Caco-2 (cell line): ENCODE data around the gene HEATR5A. TPM values are rescaled to one million over a fixed set of nuclear protein-coding genes. Genes with fewer than 3 reads are reported as not detected.

Experiments used
- BruUV-seq: library from RNA; stranded (reverse); fragments of 400-500 nt; replicated peaks from 2 replicates; lab custom pipeline; 2021; lab: Mats Ljungman, UMichigan
- CTCF ChIA-PET: fragments of 300-600 bp; sonication (Branson Sonifier 250); formaldehyde crosslinking; loops from one replicate; lab custom pipeline; 2022; ENCODE audit warnings: antibody characterized with exemption; lab: Charles Lee
- POLR2A ChIA-PET: fragments of 300-600 bp; sonication (Branson Sonifier 250); formaldehyde crosslinking; loops from one replicate; lab custom pipeline; 2022; ENCODE audit warnings: antibody characterized with exemption; lab: Charles Lee
- DNase-seq, 2 experiments: peaks; one replicate each; pipeline versions ENCODE4 v3.0.0 to v3.0.0-alpha.2; 2020 to 2022
- H3K27me3 ChIP-seq: replicated peaks from 2 replicates; pipeline ENCODE4 v1.6.0; 2011; ENCODE audit warnings: low read length; ENCODE audit not compliant: control insufficient read depth, insufficient read depth
- H3K36me3 ChIP-seq: 2 replicates; pipeline ENCODE4 v1.5.1; 2011; ENCODE audit warnings: low read length; ENCODE audit not compliant: control insufficient read depth, insufficient read depth
- H3K4me1 ChIP-seq: fragments of 250-450 bp; sonication (Bioruptor Pico); 2 replicates; pipeline ENCODE4 v1.5.1; 2020; ENCODE audit warnings: mild to moderate bottlenecking
- H3K4me3 ChIP-seq: 2 replicates; pipeline ENCODE4 v1.5.1; 2011; ENCODE audit warnings: low read depth, mild to moderate bottlenecking, control low read depth, low read length
- H3K9me3 ChIP-seq: fragments of 250-450 bp; sonication (Bioruptor Pico); 2 replicates; pipeline ENCODE4 v1.5.1; 2020; ENCODE audit warnings: mild to moderate bottlenecking, moderate library complexity
- H3K27ac Mint-ChIP-seq: one replicate; pipeline ENCODE4 v1.8.0; 2022; ENCODE audit warnings: mixed read lengths; ENCODE audit not compliant: unreplicated experiment
- H3K27me3 Mint-ChIP-seq: one replicate; pipeline ENCODE4 v1.8.0; 2022; ENCODE audit warnings: mixed read lengths; ENCODE audit not compliant: insufficient read depth, unreplicated experiment
- H3K36me3 Mint-ChIP-seq: one replicate; pipeline ENCODE4 v1.8.0; 2022; ENCODE audit warnings: mild to moderate bottlenecking, mixed read lengths; ENCODE audit not compliant: insufficient read depth, unreplicated experiment
- H3K4me1 Mint-ChIP-seq: one replicate; pipeline ENCODE4 v1.8.0; 2022; ENCODE audit warnings: low read depth, mixed read lengths; ENCODE audit not compliant: unreplicated experiment
- H3K4me3 Mint-ChIP-seq: one replicate; pipeline ENCODE4 v1.8.0; 2022; ENCODE audit warnings: mild to moderate bottlenecking, moderate library complexity, mixed read lengths; ENCODE audit not compliant: unreplicated experiment
- H3K9me3 Mint-ChIP-seq: one replicate; pipeline ENCODE4 v1.8.0; 2022; ENCODE audit warnings: mixed read lengths; ENCODE audit not compliant: unreplicated experiment
- intact Hi-C: fragments of 100-400 bp; cut with micrococcal nuclease; formaldehyde crosslinking; loops from one replicate; pipeline ENCODE4 v1.10.0; 2022; ENCODE audit not compliant: unreplicated experiment
- total RNA-seq: library from RNA; stranded (reverse); gene quantifications from 2 replicates; pipeline ENCODE4 v1.2.3, GENCODE V29; 2022
- TF ChIP-seq, protein P1 (sequence below), 2 experiments: fragments of 200-600 bp in 1 of 2; IDR thresholded peaks; 1 replicate in 1 of 2; 2 replicates in 1 of 2; pipeline versions ENCODE4 v1.5.1 to v1.8.0; 2011 to 2022; ENCODE audit warnings: antibody characterized with exemption in 1 of 2, control low read depth in 1 of 2, inconsistent platforms in 1 of 2, low read depth in 1 of 2, low read length in 1 of 2, mild to moderate bottlenecking in 1 of 2, moderate library complexity in 1 of 2; ENCODE audit not compliant: insufficient read depth in 1 of 2, severe bottlenecking in 1 of 2, unreplicated experiment in 1 of 2

HEATR5A gene
- total RNA-seq, 1 experiment from 2014 or later = 55.6 TPM

DNA sequence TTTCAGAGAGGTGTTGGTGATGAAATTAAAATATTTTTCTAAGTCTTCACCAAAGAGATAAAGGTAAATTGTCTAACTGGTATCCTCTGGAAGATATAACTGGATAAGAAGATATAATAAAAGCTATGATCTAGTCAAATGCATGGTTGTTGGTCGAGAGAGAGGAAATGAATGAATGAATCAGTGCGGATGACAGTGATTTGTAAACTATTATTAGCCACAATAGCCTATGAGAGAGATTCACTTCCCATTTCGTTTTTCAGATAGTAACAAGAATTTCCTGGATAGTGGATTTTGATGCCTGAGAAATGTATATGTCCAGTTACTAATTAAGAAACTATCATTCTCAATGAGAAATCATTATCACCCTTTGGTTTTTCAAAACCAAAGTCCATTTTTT lies 63.1 kb downstream of the HEATR5A start:
- Mint-ChIP-seq H3K4me3 (no peak overlapping the region), H3K27ac (no peak overlapping the region), H3K27me3 (no peaks in the 10 kb centered on the region), H3K36me3 (peaks cover 21% of the 10 kb centered on the region), H3K9me3 (no peaks in the 10 kb centered on the region), H3K4me1 (no peaks in the 10 kb centered on the region)
- ChIA-PET CTCF (no interaction called here), POLR2A (no interaction called here)
- Histone ChIP-seq H3K9me3 (no peaks in the 10 kb centered on the region), H3K27me3 (no peaks in the 10 kb centered on the region), H3K4me3 (no peak overlapping the region), H3K36me3 (no peaks in the 10 kb centered on the region), H3K4me1 (no peaks in the 10 kb centered on the region)
- no peak for DNase-seq
- TF ChIP-seq, protein P1, sequence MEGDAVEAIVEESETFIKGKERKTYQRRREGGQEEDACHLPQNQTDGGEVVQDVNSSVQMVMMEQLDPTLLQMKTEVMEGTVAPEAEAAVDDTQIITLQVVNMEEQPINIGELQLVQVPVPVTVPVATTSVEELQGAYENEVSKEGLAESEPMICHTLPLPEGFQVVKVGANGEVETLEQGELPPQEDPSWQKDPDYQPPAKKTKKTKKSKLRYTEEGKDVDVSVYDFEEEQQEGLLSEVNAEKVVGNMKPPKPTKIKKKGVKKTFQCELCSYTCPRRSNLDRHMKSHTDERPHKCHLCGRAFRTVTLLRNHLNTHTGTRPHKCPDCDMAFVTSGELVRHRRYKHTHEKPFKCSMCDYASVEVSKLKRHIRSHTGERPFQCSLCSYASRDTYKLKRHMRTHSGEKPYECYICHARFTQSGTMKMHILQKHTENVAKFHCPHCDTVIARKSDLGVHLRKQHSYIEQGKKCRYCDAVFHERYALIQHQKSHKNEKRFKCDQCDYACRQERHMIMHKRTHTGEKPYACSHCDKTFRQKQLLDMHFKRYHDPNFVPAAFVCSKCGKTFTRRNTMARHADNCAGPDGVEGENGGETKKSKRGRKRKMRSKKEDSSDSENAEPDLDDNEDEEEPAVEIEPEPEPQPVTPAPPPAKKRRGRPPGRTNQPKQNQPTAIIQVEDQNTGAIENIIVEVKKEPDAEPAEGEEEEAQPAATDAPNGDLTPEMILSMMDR (IDR thresholded peaks at IDR 0.05; ENCODE audit: insufficient read depth in 1 of 2, low read depth in 1 of 2, low read length in 1 of 2, severe bottlenecking in 1 of 2, unreplicated experiment in 1 of 2) = no peak
- no TSS peak for BruUV-seq
- intact Hi-C loops = loop anchor here (5.0 kb wide), 1 partner anchor 230 kb away; no protein-coding TSS in a partner anchor

DNA sequence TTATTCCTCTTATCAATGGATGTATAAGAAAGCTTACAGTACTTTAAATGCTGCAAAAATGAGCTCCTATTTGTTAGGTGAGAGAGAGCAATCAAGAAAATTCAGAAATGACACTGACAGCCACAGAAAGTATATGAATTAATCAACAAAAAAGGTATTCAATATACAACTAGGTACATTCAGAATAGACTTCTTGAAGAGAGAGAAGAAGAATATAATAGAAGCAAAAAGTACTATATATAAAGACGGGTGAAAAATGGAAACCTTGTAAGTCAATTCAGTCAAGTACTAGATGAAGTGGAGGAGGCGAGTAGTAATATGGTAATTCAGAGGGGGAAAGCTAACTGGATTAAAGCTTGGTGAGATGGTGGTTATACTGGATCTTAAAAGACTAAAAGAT lies 74.3 kb downstream of the HEATR5A start:
- H3K27ac Mint-ChIP-seq = no peak overlapping the region
- H3K27me3 Mint-ChIP-seq = no peaks in the 10 kb centered on the region
- CTCF ChIA-PET = no interaction called here
- no peak for DNase-seq
- no peaks in the 10 kb centered on the region for H3K4me1 Mint-ChIP-seq
- Histone ChIP-seq H3K36me3 (no peaks in the 10 kb centered on the region), H3K9me3 (no peaks in the 10 kb centered on the region), H3K4me3 (no peak overlapping the region), H3K4me1 (no peaks in the 10 kb centered on the region), H3K27me3 (no peaks in the 10 kb centered on the region)
- intact Hi-C loops = no loop called here
- TF ChIP-seq, protein P1 (IDR thresholded peaks at IDR 0.05; ENCODE audit: insufficient read depth in 1 of 2, low read depth in 1 of 2, low read length in 1 of 2, severe bottlenecking in 1 of 2, unreplicated experiment in 1 of 2) = no peak
- peaks cover 16% of the 10 kb centered on the region for H3K36me3 Mint-ChIP-seq
- BruUV-seq = no TSS peak
- no peaks in the 10 kb centered on the region for H3K9me3 Mint-ChIP-seq
- no peak overlapping the region for H3K4me3 Mint-ChIP-seq
- POLR2A ChIA-PET = no interaction called here

DNA sequence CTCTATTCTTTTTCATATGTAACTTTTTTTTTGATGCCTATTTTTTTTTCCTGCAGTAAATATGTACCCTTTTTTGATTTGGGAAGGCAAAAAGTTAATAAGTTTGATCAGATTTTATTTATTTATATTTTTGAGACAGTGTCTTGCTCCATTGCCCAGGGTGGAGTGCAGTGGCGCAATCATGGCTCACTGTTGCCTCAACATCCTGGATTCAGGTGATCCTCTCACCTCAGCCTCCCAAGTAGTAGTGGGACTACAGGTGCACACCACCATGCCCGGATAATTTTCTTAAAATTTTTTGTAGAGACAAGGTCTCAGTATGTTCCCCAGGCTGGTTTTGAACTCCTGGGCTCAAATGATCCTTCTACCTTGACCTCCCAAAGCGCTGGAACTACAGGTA lies 79.1 kb downstream of the HEATR5A start:
- Histone ChIP-seq H3K27me3 (no peaks in the 10 kb centered on the region), H3K4me1 (no peaks in the 10 kb centered on the region), H3K9me3 (no peaks in the 10 kb centered on the region), H3K4me3 (no peak overlapping the region), H3K36me3 (no peaks in the 10 kb centered on the region)
- no peaks in the 10 kb centered on the region for H3K27me3 Mint-ChIP-seq
- ChIA-PET POLR2A (no interaction called here), CTCF (no interaction called here)
- no peaks in the 10 kb centered on the region for H3K9me3 Mint-ChIP-seq
- H3K4me1 Mint-ChIP-seq = no peaks in the 10 kb centered on the region
- H3K4me3 Mint-ChIP-seq = no peak overlapping the region
- intact Hi-C loops = no loop called here
- H3K27ac Mint-ChIP-seq = no peak overlapping the region
- TF ChIP-seq, protein P1 (IDR thresholded peaks at IDR 0.05; ENCODE audit: insufficient read depth in 1 of 2, low read depth in 1 of 2, low read length in 1 of 2, severe bottlenecking in 1 of 2, unreplicated experiment in 1 of 2) = no peak
- peaks cover 24% of the 10 kb centered on the region for H3K36me3 Mint-ChIP-seq
- no peak for DNase-seq
- no TSS peak for BruUV-seq
